HG03460 (cell line): ENCODE measurements around the gene XPC.
A peak's percentile ranks its signal among the peaks of the same experiment; 100 is the strongest.

Source experiments
- ATAC-seq: cut with Tn5 transposase; IDR thresholded peaks from one replicate; pipeline ENCODE4 v1.9.1; 2021; ENCODE audit not compliant: unreplicated experiment

Gene XPC

DNA sequence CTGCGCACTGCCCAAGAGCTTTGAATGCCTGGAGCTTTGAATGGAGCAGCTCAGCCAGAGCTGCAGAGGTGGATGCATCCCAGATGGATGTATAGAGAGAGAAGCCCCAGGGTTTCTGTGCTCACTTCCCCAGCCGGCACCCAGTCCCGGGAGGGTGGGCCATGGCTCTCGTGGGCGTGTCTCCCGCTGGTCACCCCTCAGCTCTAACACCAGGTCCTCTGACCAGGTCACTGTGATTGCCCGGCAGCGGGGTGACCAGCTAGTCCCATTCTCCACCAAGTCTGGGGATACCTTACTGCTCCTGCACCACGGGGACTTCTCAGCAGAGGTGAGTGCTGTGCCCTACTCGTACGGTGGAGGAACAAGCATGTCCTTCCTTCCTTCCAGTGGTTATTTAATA lies 42.8 kb downstream of the XPC start:
- ATAC-seq = no peak

DNA sequence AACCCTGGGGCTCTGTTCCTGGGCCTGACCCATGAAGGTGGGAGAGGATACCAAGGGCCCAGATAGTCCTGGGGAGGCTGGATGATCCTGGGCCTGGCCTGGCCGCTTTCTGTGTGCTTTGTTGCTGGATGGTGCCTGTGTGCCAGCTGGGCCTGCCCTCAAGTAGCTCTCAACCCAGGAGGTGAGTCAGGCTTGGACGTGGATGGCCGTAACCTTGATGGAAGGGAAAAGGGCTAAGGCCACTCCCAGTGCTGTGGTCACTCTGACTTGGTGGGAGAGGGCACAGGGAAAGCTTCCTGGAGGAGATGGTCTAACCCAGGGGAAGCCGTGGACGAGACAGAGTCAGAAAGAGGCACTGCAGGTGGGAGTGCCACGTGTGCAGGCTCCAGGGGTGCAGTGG lies 44.1 kb downstream of the XPC start:
- no peak for ATAC-seq

DNA sequence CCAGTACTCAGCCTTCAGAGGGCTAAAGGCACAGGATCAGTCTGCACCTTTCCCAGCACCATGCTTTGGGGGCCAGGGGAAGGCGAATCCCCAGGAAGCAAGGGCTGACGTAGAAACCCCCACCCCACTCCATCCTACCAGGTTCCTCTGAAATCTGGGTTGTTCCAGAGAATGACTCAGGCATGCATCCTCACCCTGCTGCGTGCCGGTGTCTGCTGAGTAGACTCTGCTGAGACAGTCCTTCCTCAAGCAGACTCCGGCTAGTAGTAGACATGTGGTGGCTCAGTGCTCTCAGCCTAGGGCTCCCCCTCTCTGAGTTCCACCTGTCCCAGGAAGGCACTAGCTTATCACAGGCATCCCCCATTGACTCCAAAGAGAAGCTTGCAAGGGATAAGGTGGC lies 44.5 kb downstream of the XPC start:
- ATAC-seq = no peak

DNA sequence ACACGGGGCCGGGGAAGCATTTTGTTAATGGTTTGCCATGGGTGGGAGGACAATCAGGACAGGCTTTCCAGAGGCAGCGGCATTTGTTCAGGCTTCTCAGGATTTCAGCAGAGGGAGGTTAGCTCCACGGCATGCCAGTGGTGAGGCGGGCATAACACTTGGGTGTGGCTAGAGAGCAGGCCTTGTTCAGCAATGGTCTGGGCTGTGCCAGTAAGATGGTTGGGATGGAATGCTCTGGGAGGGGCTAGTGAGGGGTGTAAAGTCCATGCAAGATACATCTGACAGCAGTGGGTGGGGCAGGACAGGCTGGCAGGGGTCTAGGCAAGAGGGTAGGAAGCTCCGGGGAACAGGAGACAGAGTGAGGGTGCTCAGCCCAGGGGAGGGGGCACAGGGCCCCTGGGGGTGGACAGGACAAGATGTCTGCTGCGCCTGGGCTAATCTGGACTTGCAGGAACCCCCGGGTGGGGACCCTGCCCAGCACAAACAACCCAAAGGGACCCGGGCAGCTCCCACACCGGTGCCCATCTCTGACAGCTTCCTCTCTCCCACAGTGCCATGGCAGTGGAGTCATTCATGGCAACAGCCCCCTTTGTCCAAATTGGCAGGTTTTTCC lies 45.1 kb downstream of the XPC start:
- ATAC-seq = no peak

DNA sequence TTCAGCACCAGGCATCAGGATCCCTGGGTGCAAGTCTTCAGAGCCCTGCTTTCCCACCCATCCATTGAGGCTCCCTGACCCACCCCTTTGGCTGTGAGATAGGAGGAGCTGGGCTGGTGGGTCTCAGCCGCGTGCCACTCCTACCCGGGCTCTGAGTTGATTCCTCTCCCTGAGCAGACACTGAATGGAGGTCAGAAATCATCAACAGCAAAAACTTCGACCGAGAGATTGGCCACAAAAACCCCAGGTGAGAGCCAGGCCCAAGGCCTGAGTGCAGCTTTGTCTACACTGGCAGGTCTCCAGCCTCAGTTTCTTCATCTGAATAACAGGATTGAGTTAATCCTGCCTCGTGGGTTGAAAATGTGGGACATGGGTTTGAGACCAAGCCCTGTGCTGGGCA lies 45.7 kb downstream of the XPC start:
- ATAC-seq = no peak

DNA sequence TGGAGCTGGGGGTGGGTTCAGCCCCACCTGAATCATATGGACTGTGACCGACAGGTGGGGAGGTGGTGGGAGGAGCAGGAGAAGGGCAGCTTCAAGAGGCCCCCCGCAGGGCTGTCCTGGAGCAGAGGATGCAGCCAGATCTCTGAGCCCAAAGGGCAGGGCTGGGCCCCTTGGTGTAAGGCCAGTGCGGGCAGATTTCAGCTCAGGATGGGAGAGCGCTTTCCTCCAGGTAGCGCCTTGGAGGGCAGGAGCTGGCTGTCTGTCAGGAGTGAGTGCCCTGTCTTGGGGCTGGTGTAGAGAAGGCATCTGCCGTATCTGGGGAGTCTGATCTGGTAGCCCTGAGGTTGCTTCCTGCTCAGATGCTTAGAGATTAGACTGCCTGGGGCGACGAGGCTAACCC lies 46.3 kb downstream of the XPC start:
- ATAC-seq = no peak

DNA sequence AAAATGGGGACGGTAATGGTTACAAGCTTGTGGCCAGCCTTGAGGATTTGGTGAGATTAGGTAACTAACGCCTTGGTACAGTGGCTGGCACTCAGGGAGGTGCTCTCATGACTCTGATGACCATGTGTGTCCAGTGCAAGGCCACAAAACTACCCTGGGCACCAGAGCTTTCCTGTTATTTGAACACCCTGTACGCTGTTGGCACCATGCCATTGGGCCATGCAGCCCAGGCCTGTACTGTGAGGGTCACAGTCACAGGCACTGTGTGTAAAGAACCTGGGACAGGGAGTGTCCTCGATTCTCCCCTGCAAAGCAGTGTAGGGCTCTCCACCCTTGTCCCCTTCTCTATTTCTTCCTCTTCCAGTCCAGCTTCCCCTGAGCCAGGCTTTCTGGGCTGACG lies 47.3 kb downstream of the XPC start:
- ATAC-seq = no peak

DNA sequence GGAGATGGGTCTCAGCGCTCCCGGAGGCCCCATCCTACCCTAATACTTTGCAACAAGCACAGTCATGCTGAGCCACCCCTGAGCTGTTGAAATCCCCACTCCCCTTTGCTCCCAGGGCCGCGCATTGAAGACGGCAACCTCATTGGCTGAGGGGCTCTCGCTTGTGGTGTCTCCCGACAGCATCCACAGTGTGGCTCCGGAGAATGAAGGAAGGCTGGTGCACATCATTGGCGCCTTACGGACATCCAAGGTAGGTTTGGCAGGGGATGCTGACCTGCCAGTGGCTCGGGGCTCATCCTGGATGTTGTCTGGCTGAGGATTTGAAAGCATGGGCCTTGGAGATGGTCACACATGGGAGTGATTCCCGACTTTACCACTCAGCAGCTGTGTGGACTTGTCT lies 47.7 kb downstream of the XPC start:
- no peak for ATAC-seq

DNA sequence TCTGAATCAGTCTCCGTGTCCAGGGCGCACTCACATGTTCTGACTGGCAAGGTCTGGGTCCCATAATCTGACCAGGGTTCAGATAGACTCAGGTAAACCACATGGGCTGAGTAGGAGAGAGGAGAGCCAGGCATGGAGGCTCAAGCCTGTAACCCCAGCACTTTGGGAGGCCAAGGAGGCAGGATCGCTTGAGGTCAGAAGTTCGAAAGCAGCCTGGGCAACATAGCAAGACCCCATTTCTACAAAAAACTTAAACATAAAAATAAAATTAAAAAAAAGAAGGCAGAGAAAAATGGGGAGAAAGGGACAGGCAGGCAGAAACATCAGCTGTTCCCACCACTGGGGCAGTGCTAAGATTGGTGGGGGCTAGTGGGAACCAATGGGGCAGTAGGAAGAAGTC lies 48.2 kb downstream of the XPC start:
- no peak for ATAC-seq

DNA sequence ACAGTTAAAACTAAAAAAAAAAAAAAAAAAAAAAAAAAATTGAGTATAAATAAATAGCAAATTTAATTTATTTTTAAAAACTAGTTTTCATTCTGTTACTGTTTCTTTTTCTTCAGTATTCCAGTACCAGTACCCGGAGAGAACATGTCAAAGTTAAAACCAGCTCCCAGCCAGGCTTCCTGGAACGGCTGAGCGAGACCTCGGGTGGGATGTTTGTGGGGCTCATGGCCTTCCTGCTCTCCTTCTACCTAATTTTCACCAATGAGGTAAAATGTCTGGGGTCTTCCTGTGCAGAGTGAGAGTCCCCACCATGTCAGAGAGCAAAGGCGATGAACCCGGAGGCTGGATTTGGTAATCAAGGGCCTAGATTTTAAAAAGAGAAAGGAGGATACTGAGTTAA lies 49.1 kb downstream of the XPC start:
- no peak for ATAC-seq

DNA sequence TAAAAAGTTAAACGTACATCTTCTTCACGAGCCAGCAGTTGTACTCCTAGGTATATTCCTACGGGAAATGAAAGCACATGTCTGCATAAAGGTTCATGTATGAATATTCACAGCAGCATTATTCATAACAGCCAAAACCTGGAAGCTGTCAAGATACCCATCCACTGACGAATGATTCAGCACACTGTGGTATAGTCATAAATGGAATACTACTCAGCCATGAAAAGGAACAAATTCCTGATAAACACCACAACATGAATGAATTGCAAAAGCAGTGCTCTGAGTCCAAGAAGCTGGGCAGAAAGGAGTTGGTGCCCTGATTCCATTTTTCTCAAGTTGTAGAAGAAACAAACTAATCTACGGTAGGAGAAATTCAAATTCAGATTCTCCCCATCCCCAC lies 49.7 kb downstream of the XPC start:
- ATAC-seq = no peak

DNA sequence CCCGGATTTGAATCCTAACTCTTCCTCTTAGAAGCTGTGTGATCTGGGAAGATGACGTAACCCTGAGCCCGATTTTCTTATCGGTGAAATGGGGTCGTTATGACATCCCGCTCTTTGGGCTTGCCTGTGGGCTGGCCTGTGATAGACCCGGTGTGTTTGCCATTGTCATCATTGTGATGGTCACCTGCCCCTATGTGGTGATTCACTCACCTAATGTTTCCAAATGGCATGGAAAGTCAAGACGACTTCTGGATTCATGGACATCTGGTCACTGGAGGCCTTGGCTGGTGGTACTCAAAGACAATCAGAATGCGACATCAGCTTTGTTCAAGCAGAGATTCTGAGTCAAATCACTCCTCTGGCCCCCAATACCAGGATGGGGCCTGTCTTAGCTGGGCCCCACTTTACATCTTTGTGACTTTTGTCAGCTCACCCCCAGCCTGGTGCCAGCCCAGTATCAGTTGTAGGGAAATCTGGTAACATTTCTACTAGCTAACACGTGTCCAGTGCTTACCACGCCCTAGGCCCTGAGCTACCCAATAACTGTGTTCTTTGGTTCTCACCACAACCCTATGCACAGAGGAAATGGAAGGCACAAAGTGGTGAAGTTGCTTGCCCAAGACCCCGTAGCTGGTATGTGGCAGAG lies 50.8 kb downstream of the XPC start:
- ATAC-seq = no peak

DNA sequence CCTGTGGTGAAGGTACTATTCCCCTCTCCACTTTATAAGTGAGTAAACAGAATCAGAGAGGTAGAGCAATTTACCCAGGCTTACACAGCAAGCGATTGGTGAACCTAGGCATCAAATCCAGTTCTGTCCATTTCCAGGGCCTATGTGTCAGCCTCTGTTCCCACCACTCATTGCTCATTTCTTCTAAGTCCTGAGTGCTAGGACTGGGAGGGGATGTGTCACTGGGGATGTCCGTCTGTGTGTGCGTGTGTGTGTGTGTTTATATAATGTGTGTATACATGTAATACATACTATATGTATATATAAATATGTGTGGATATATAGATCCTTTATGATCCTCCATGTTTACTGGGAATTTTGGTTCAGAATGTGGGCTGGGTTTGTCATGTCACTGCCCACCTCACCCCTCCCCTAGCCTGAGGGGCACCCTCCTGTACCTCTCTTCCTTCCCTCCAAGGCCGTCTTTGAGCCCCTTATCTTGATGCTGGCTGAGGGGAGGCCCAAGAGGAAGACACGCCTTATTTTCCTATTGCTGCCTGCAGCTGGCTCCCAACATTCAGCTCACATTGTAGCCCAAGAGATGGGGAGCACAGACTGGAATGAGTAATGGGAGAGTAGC lies 51.4 kb downstream of the XPC start:
- no peak for ATAC-seq

DNA sequence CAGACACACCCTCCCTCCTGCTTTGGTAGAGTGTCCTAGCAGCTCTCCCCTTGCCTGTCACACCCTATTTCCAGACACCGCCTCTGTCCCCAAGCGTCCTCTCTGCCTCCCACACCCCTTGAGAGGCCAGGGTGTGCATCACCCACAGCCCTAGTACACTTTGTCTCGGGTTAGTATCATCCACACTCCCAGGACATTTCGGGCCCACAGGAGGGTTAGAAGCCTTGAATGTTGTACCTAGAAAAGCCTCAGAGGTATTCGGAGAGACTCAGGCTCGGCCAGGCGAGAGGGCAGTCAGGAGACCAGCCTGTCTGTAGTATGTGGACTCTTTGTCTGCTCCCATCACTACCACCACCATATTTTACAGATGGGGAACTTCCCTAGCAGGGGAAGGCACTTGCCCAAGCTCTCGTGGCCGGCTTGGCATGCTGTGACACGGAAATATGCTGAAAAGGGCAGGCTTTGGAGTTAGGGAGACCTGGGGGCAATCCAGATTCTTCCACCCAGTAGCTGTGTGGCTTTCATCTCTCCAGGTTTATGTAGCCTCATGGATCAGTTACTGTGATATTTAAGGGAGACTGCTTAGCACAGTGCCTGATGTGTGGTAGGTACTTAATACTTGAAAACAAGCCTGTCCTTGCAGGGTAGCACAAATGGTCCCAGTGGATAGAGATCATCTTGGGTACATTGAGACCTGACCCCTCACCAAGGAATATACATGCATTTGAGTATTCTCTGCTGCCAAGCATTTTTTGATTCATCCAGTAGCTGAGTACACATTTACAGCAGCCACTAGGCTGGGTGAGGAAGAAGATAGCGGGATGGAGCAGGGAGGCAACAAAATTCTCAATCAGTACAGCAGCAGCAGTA lies 52.1 kb downstream of the XPC start:
- ATAC-seq = no peak

DNA sequence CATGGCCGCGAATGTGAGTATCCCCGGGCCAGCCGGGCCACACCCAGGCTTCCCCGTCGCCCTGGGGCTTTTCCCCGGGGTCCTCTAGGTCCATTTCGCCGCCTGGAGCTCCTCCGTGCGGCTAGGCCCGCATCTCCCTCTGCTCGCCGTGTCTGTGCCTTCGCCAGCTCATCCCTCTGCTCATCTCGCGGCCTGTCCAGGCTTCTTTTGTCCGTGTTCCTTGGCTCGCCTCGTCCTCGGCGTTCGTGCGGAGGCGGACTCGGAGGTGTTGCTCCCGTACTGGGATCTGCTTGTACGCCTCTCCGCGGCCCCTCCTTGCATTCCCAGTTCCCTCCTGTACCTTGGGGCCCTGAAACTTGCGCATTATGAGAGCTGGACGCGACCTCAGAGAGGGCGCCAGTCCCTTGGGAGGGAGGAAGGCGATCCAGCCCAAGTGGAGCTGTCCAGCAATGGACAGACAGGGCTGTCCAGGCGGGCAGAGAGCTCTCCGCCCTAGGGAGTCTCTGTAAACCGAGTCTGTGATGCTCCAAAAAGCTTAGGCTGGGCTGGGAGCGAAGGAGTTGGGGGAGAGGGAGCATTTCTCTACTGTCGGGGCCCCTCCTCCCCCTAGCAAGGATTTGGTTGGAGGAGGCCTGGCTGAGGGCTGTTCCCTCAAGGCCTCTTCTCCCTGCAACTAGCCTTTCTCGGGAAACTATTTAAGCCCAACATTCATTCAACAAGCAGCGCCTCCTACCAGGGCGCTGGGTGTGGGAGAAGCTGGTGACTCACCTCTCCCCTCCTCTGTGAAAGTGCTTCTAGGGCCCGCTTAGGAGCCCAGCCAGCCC lies 53.0 kb downstream of the XPC start:
- ATAC-seq = peak; percentile 28

DNA sequence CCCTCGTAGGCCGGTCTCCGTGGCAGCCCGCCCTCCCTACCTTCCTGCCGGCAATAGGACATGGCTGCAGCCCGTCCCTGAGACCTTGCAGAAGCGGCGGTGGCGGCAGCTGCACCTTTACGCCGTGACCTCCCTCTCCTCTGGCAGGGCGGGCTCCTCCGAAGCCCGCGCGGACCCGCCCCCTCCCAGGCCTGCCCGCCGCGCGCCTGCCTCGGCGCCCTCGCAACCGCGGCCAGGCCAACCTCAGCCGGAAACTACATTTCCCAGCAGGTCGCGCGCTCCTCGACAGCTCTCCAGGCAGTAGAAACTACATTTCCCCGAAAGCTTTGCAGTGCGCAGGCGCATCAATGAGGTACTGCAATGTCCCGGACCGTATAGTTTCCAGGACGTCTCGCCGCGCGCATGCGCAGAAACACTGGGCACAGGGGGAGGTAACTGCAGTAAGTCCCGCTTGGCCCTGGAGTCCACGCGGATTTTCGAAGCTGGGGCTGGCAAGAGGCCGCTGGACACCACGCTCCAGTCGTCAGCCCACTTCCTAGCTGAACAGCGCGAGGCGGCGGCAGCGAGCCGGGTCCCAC lies 53.7 kb downstream of the XPC start, which contains the start of the genes CHCHD4 and TMEM43:
CHCHD4 (minus strand) TSS at position 256 of the 578 bp plus-strand sequence; CDS start at position 62, 194 bp downstream.
TMEM43 (plus strand) TSS at position 438 of the 578 bp plus-strand sequence. CDS start 142 bp downstream, outside the sequence.
- ATAC-seq = peak; percentile 82

DNA sequence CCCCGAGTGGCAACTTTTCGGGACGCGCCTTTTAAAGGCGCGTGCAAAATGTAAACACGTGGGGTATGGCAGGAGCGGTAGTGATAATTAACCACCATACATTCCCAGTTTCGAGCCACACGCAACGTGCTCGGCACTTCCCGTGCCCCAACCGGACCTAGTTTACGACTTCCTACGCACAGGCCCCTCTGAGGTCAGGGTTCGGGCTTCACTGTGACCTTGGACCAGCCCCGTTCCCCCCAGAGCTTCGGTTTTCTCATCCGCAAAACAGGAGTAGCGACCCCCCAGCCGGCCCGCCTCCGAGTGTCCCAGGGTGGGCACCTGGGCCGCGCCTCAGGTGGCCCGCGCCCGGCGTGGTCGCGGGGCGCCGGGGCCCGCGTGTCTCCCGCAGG lies 54.2 kb downstream of the XPC start:
- peak; percentile 50 for ATAC-seq

DNA sequence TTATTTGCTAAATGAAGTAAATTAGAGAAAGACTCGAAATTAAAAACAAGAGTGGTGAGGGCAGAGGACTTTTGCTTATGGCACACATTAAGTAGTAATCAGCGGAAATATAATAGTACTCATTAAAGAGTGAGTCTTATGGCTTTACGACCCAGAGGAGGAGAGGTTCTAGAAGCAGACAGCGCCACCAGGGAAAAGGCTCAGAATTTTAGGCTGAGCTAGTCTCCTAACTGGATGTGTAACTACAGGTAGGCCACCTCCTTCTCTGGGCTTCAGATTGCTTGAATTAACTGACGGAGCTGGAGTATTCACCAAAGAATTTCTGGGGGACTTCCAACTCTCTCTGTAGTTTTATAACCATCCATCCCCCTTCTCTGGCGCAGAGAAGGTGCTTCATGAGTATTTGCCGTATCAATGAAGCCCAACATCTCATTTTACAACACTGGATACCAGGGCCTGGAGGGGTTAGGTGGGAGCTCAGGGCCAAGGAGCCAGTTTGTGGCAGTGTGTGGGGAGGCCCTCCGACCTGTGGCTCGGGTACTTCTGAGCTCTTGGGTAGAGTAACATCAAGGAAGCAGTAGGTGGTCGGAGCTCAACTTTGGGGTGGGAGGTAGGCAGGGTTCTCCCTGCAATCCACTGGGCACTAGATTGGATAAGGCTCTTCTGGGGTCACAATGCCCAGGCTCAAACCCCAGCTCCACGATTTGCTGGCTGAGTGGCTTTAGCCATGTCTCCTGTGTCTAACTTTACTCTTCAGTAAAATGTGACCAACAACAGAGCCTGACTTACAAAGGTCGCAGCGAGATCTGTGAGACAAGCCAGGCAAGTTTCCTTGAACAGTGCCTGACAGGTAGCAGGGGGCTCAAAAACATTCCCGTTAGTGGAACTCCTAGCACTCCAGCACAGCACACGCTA lies 54.8 kb downstream of the XPC start:
- no peak for ATAC-seq

DNA sequence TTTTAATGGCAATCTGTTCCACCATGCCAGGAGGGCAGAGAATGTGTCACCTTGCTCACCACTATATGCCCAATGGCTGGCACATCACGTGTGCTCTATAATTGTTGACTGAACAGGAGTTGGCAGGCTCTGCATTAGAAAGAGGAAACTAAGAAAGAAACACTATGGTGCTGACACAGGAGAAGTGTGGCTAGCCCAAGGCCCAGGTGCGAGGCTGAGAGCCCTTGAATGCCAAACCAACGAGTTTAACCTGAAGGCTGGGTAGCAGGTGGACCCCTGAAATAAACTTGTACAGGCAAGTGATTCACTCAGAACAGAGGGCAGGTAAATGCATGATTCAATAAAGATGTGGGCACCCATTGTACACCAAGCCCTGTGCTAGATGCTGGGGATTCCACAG lies 56.1 kb downstream of the XPC start:
- no peak for ATAC-seq
